ENCODE data around the gene RXYLT1.
"Not testable (repeated sequence)": the region's sequence is repeated elsewhere in the genome, so short reads cannot be mapped to it uniquely, and the experiment has no call there.

RXYLT1 gene, protein sequence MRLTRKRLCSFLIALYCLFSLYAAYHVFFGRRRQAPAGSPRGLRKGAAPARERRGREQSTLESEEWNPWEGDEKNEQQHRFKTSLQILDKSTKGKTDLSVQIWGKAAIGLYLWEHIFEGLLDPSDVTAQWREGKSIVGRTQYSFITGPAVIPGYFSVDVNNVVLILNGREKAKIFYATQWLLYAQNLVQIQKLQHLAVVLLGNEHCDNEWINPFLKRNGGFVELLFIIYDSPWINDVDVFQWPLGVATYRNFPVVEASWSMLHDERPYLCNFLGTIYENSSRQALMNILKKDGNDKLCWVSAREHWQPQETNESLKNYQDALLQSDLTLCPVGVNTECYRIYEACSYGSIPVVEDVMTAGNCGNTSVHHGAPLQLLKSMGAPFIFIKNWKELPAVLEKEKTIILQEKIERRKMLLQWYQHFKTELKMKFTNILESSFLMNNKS

DNA sequence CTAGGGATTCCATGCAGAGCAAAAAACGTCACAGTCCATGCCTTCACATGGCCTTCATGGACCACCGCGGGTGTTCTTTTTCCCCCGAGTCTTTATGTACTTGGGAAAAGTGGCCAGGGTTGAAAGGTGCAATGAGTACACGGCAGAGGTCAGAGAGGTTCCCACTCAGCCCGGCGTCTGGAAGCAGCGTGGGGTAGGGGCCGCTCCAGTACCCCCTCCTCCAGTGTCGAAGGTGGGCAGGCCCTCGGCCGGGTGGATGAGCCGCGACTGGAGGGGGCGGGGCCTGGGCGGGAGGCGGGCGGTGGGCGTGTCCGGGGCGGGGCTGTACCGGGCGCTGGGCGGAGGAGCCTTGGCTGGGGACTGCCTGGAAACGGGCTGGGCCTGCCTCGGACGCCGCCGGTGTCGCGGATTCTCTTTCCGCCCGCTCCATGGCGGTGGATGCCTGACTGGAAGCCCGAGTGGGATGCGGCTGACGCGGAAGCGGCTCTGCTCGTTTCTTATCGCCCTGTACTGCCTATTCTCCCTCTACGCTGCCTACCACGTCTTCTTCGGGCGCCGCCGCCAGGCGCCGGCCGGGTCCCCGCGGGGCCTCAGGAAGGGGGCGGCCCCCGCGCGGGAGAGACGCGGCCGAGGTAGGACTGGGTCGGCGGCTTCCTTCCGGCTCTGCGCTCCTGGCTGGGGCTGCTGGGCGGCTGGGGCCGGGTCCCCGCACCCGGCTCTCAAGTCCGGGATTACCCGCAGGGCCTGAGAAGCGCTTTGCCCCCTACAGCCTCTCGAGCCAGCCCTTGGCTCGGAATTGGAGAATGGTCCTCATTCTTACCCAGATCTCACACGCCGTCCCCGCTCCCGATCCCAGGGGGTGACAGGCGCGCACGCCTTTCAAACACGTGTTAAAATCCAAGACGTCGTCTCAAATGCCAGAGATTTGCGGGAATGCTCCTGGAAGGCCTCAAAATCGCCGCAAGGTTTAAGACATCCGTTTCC is at the start of gene RXYLT1:
RXYLT1 (plus strand) TSS at position 412 of the 984 bp plus-strand sequence; CDS start at position 464, 52 bp downstream.
- DNase-seq: peak; percentile 86 to 87

DNA sequence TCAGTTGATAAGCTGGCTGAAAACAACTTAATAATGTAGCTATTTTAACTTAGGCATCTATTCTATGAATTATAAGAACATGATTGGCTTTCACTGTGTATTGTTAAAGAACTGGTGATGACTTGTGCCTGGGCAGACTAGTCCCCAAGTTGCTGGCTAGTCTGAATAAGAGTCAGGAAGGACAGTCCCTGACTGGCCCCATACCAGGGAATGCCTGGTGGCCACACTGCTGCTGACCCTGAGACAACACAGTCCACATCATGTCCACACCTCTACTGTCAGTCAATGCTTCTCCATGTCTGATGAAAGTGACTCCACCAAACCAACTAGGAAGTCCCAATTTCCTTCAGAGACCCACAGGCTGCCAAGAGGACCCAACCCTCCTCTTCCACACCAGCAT is 46.9 kb upstream of the RXYLT1 start:
- DNase-seq: not testable (repeated sequence)

DNA sequence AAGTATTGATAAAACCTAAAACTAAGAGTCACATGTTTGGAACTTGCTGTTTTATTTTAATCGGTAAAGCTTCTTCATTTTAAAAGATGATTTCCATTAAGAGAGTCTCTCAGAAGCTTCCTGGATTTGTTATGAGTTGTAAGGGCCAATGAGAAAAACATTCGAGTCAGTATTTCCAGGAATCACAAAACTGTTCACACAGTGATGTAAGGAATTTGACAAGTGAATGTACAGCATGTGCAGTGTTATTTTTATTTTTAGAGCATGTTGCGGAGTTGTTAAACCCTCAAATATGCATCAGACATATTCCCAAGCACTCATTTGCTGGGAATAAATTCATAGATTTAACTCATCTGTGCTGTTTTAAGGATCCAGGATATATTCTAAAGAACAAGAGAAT is 46.1 kb upstream of the RXYLT1 start:
- not testable (repeated sequence) for DNase-seq

DNA sequence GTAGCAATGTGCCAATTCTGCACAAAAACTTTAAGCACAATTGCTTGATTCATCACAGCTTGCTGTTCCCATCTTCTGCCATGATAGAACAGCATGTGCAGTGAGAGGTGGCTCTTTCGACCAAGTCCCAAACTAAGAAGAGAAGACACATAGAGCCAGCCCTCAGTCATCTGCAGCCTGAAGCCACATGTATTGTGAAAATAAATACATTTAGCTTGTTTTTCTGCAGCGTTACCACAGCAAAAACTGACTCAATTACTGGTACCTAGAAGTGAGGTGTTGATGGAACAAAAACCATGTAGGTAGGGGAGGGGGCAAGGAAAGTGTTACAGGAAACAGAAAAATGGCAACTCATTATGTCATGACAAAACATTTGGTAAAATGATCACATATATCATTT is 39.2 kb upstream of the RXYLT1 start:
- not testable (repeated sequence) for DNase-seq

DNA sequence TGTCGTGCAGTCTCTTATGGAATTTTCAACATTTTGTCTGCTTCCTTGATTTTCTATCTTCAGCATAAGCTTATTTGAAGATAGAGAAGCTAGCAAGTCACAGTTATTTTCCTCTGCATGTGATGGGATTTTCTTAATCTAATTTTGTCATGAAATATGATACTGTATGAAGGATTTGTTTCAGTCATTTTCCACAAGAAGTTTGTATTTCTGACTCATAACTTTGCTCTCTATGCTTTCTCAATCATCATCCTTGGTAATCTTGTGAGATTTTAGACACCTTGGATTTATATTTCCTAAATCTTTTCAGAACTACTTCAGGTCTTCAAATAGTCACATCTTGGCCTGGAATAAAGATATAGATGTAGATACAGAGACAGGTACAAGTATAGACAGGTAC is 38.3 kb upstream of the RXYLT1 start:
- not testable (repeated sequence) for DNase-seq

DNA sequence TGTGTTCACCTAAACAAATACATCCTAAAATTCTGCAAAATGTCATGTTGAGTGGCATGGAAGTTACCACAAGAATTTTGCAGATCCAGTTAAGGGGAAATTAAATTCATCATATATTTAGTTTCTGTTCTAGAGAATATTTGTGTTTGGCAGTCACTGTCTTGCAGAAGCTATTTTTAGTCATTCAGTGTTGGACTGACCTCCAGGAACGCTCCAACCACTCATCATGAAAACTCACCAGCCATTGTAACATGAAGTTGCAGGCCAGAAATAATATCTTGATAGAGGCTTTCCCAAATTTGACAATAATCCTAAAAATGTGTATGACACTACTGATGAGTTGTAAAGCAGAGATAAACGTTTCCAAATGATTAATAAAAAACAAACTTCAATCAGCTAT is 35.6 kb upstream of the RXYLT1 start:
- not testable (repeated sequence) for DNase-seq

GRCh38 chr12:63746470-63746869 is 33.2 kb upstream of the RXYLT1 start:
- not testable (repeated sequence) for DNase-seq

DNA sequence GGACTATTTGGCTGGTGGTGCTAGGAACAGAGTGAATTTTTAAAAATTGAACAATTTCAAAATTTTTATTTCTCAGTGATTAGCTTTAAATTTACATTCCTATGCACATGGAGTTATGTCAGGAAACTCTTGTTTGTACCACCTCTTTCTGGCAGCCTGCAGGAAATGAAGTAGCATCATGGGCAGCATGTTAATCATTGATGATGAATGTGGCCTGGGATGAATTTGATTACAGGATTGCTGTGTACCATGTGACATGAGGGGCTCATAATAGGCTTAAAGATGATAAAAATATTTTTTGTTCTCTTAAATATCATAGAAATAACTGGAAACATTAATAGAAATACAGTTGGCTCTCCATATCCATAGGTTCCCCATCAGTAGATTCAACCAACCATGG is 32.6 kb upstream of the RXYLT1 start:
- DNase-seq: not testable (repeated sequence)

- DNase-seq: no peak
Observed at GRCh38 chr12:63747553-63747952, 32.2 kb upstream of the RXYLT1 start.

DNA sequence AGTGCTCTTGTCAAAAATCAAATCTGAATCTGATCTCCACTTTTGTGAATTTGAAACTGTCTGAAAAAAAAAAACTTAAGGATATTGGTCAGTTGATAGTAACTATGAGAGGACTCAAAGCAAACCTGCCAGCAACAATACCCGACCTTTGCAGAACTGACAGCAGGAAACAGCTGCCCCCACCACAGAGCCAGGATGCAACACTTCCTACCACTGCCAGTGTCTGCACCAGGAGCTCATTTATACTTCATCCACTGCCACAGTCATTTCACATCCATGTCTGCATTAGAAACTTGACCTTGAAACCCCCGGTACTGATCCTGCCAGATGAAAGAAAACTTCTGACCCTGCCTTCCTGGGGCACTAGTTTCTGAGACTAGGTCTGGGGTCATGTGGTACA is 27.4 kb upstream of the RXYLT1 start:
- DNase-seq: no peak

DNA sequence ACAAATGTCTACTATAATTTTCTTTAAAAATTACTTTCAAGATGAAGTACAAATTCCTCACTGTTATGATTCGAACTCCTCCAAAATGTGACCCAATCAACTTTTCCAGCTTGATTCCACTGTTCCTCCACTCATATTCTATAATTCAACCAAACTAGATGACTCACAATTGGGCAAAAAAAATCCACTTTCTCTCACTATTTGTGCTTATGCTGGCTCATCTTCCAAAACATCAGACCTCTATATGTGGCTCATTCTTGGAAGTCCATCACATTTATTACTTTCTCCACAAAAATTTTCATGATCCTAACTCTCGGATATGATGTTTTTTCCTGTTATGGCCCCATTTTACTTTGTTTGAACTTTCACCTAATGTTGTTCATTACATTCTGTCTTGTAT is 26.9 kb upstream of the RXYLT1 start:
- no peak for DNase-seq

DNA sequence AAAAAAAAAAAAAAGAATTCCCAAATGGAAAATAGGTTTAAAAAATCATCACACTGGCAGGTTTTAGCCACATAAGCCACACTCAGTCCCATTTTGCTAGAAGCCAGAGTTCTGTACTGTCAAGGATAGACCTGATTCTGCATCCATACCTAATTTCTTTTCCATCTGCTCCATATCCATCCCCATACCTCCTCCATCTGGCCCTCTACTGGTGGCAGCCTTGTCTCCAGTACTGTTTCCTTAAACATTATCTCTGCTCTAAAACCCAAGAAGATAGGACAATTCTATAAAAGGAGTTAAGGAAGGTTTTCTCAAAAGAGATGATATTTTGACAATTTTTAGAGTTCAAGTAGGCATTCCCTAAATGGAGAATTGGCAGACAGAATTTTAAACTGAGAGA is 26.0 kb upstream of the RXYLT1 start:
- DNase-seq: no peak

- DNase-seq: no peak
Observed at GRCh38 chr12:63764481-63764880, 15.2 kb upstream of the RXYLT1 start.

DNA sequence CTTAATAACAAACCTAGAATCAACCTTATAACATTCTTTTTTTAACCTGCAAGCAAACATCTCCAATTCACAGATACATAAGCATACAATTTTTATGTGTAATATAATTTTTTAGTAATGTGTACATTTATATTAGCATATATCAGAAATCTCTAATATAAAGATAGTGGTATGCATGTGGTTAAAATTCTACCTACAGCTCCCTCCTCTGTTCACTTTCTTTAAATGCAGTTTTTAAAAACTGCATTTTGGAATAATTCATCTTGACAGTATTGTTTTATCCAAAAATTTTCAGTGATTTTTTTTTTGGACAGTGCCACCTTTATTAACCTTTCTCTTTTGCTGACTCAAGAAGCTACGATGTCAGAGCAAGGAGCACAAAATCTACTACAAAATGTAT is 13.2 kb upstream of the RXYLT1 start:
- no peak for DNase-seq

- no peak for DNase-seq
Observed at GRCh38 chr12:63770375-63770774, 9.3 kb upstream of the RXYLT1 start.

DNA sequence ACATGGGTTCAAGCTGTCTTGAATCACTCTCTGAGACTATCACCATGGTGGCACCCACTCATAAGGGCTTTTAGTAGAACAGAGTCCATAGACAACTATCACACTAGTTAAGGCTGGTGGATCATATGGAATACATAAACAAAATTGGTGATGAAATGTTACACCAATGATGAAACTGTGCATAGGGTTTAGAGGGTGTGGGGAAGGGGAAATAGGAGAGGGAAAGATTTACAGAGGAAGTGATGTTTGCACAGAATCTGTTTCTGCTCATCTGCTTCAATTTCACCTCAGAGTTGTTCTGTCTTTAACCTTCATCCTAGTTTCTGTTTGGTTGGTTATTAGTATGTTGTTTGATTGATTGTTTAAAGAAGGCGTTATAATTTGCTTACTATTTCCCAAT is 2.4 kb upstream of the RXYLT1 start:
- no peak for DNase-seq

- no peak for DNase-seq
Observed at GRCh38 chr12:63782466-63782865, 2.8 kb downstream of the RXYLT1 start.

GRCh38 chr12:63787306-63787705 is 7.6 kb downstream of the RXYLT1 start:
- DNase-seq: no peak

DNA sequence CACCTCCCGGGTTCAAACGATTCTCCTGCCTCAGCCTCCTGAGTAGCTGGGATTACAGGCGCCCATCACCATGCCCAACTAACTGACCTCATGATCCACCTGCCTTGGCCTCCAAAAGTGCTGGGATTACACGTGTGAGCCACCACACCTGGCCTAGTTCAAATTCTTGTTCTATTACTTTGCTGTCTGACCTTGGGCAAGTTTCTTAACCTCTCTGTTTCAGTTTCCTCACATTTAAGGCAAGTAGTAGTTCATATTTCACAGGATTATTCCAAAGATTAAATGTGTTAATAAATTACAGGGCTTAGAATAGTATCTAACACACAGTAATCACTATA is 10.9 kb downstream of the RXYLT1 start:
- no peak for DNase-seq

DNA sequence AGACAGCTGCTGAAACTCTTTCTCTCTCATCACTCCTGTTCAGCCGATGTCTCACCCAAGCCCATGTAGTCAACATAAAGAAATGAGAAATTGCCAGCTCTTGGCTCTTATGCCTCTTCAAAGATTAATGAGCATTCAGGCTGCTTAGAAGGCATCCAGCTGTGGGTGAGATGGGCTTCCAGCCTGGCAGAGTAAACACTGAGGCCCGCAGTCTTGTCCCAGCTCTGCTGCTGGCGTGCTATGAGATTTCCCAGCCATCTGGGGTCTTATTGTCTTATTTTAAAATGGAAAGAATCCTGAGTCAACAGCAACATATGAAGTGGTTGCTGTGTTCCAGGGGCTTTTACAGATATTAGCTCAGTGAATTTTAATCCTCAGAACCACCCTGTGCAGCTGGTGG is 12.6 kb downstream of the RXYLT1 start:
- DNase-seq: peak; percentile 84 to 96

DNA sequence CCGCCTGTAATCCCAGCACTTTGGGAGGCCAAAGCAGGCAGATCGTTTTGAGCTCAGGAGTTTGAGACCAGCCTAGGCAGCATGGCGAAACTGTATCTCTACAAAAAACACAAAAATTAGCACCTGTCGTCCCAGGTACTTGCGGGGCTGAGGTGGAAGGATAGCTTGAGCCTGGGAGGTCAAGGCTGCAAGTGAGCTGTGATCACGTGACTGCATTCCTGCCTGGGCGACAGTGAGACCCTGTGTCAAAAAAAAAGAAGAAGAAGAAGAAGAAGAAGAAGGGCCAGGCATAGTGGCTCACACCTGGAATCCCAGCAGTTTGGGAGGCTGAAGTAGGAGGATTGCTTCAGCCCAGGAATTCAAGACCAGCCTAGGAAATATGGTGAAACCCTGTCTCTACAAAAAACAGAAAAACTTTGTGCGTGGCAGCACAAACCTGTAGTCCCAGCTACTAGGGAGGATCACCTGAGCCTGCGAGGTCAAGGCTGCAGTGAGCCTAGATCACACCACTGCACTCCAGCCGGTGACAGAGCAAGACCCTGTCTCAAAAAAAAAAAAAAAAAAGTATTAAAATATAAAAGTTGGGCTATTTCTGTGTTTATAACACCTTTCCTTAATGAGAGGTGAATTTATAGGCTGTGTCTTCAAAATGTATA is 15.5 kb downstream of the RXYLT1 start:
- DNase-seq: no peak

DNA sequence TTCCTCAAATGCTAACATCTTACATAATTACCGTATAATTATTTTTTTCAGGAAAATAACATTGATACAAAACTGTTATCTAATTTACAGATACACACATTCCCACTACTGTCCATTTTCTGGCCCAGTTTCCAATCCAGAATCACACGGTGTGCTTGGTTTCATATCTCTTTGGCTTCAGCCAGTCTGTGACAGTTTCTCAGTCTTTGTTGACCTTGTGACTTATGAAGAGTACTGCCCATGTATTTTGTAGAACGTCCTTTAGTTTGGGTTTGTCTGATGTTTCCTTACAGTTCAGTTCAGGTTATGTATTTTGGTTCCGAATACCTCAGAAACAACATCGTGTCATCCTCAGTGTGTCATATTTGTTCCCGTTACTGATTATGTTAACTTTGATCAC is 16.2 kb downstream of the RXYLT1 start:
- DNase-seq: no peak

- DNase-seq: peak; percentile 47 to 71
Observed at GRCh38 chr12:63802012-63802608, 22.4 kb downstream of the RXYLT1 start.

All from NCI-H2081 (cell line).